GM12892 (cell line): ENCODE results near the gene TCF23.
"Not testable (repeated sequence)": the region's sequence is repeated elsewhere in the genome, so short reads cannot be mapped to it uniquely, and the experiment has no call there.

Source experiments
- POLR2A ChIP-seq: IDR thresholded peaks from 2 replicates; pipeline ENCODE4 v1.6.1; 2011; ENCODE audit warnings: low read depth, low read length, control low read depth
- POLR2AphosphoS5 ChIP-seq: IDR thresholded peaks from 2 replicates; pipeline ENCODE4 v1.6.1; 2011; ENCODE audit warnings: low read depth, low read length, control low read depth
- TAF1 ChIP-seq: IDR thresholded peaks from 2 replicates; pipeline ENCODE4 v1.6.1; 2011; ENCODE audit warnings: low read depth, mild to moderate bottlenecking, control low read depth, low read length, borderline replicate concordance

DNA sequence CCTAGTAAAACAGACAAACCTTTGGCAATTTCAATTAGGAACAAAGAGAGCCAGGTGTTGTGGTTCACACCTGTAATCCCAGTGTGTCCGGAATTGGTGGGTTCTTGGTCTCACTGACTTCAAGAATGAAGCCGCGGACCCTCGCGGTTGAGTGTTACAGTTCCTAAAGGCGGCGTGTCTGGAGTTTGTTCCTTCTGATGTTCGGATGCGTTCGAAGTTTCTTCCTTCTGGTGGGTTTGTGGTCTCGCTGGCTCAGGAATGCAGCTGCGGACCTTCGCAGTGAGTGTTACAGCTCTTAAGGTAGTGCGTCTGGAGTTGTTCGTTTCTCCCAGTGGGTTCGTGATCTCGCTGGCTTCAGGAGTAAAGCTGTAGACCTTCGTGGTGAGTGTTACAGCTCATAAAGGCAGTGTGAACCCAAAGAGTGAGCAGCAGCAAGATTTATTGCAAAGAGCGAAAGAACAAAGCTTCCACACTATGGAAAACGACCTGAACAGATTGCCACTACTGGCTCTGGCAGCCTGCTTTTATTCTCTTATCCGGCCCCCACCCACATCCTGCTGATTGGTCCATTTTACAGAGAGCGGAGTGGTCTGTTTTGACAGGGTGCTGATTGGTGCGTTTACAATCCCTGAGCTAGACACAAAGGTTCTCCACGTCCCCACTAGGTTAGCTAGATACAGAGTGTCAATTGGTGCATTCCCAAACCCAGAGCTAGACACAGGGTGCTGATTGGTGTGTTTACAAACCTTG is 38.0 kb upstream of the TCF23 start:
- not testable (repeated sequence) for TF ChIP-seq POLR2A, TAF1, POLR2AphosphoS5
